ENCODE measurements around the gene CCDC102A. TPM values are rescaled to one million over a fixed set of nuclear protein-coding genes. Genes with fewer than 3 reads are reported as not detected.

CCDC102A gene
- total and polyA plus RNA-seq, 9 of the 15 experiments (the other 6 are each of a cell fraction or from before 2014, with no cell fraction given): 0.03 to 4.9 (median 1.4) TPM

DNA sequence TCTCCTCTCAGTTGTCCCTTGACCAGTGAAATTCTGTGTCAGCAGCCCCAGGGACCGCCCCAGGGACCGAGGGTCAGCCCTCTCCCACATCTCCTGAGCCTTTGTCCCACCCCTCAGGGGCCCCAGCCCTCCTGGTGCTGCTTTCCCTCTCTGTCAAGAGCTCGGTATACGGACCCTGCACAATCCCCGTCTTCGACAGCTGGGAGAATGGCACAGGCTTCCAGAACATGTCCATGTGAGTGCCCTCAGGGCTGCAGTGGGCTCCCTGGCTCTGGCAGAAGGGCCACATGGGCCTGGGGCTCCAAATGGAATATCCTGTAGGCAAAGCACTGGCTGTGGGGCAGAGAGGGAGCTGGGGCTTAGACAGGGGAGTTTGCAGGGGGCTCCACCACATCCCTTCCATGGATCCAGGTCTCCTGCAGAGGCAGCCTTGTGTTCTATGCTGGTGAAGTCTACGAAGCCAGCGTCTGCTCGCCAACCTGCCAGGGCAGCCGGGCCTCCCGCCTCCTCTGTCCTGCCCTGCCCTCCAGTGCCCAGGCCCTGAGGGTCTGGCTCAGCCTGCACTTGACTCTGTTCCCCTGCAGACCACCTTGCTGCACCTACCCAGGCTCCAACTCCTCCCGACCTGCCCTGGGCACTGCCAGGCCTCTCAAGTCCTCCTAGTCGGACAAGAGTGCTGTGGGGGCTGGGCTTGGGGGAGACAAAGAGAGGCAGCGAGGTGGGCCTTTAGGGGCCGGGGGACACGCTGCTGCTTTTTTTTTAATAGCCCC, 34.1 kb upstream of the CCDC102A start (continued):
- TF ChIP-seq, protein P1, sequence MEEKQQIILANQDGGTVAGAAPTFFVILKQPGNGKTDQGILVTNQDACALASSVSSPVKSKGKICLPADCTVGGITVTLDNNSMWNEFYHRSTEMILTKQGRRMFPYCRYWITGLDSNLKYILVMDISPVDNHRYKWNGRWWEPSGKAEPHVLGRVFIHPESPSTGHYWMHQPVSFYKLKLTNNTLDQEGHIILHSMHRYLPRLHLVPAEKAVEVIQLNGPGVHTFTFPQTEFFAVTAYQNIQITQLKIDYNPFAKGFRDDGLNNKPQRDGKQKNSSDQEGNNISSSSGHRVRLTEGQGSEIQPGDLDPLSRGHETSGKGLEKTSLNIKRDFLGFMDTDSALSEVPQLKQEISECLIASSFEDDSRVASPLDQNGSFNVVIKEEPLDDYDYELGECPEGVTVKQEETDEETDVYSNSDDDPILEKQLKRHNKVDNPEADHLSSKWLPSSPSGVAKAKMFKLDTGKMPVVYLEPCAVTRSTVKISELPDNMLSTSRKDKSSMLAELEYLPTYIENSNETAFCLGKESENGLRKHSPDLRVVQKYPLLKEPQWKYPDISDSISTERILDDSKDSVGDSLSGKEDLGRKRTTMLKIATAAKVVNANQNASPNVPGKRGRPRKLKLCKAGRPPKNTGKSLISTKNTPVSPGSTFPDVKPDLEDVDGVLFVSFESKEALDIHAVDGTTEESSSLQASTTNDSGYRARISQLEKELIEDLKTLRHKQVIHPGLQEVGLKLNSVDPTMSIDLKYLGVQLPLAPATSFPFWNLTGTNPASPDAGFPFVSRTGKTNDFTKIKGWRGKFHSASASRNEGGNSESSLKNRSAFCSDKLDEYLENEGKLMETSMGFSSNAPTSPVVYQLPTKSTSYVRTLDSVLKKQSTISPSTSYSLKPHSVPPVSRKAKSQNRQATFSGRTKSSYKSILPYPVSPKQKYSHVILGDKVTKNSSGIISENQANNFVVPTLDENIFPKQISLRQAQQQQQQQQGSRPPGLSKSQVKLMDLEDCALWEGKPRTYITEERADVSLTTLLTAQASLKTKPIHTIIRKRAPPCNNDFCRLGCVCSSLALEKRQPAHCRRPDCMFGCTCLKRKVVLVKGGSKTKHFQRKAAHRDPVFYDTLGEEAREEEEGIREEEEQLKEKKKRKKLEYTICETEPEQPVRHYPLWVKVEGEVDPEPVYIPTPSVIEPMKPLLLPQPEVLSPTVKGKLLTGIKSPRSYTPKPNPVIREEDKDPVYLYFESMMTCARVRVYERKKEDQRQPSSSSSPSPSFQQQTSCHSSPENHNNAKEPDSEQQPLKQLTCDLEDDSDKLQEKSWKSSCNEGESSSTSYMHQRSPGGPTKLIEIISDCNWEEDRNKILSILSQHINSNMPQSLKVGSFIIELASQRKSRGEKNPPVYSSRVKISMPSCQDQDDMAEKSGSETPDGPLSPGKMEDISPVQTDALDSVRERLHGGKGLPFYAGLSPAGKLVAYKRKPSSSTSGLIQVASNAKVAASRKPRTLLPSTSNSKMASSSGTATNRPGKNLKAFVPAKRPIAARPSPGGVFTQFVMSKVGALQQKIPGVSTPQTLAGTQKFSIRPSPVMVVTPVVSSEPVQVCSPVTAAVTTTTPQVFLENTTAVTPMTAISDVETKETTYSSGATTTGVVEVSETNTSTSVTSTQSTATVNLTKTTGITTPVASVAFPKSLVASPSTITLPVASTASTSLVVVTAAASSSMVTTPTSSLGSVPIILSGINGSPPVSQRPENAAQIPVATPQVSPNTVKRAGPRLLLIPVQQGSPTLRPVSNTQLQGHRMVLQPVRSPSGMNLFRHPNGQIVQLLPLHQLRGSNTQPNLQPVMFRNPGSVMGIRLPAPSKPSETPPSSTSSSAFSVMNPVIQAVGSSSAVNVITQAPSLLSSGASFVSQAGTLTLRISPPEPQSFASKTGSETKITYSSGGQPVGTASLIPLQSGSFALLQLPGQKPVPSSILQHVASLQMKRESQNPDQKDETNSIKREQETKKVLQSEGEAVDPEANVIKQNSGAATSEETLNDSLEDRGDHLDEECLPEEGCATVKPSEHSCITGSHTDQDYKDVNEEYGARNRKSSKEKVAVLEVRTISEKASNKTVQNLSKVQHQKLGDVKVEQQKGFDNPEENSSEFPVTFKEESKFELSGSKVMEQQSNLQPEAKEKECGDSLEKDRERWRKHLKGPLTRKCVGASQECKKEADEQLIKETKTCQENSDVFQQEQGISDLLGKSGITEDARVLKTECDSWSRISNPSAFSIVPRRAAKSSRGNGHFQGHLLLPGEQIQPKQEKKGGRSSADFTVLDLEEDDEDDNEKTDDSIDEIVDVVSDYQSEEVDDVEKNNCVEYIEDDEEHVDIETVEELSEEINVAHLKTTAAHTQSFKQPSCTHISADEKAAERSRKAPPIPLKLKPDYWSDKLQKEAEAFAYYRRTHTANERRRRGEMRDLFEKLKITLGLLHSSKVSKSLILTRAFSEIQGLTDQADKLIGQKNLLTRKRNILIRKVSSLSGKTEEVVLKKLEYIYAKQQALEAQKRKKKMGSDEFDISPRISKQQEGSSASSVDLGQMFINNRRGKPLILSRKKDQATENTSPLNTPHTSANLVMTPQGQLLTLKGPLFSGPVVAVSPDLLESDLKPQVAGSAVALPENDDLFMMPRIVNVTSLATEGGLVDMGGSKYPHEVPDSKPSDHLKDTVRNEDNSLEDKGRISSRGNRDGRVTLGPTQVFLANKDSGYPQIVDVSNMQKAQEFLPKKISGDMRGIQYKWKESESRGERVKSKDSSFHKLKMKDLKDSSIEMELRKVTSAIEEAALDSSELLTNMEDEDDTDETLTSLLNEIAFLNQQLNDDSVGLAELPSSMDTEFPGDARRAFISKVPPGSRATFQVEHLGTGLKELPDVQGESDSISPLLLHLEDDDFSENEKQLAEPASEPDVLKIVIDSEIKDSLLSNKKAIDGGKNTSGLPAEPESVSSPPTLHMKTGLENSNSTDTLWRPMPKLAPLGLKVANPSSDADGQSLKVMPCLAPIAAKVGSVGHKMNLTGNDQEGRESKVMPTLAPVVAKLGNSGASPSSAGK (IDR thresholded peaks at IDR 0.05): no peak
- TF ChIP-seq CAMTA2 (CRISPR knock-in tag; conservative IDR thresholded peaks at IDR 0.05) (no peak), FOXA3 (CRISPR knock-in tag; conservative IDR thresholded peaks at IDR 0.05 in 1 of 2, IDR thresholded peaks at IDR 0.05 in 1 of 2) (no peak), TEAD1 (CRISPR knock-in tag; IDR thresholded peaks at IDR 0.05) (no peak), CBFA2T2 (conservative IDR thresholded peaks at IDR 0.05) (no peak), CBX1 (IDR thresholded peaks at IDR 0.05; ENCODE audit: low read depth) (no peak), TCF7 (IDR thresholded peaks at IDR 0.05; ENCODE audit: borderline replicate concordance) (no peak), SLC30A9 (CRISPR knock-in tag; IDR thresholded peaks at IDR 0.05) (no peak)
- TF ChIP-seq, protein P2, sequence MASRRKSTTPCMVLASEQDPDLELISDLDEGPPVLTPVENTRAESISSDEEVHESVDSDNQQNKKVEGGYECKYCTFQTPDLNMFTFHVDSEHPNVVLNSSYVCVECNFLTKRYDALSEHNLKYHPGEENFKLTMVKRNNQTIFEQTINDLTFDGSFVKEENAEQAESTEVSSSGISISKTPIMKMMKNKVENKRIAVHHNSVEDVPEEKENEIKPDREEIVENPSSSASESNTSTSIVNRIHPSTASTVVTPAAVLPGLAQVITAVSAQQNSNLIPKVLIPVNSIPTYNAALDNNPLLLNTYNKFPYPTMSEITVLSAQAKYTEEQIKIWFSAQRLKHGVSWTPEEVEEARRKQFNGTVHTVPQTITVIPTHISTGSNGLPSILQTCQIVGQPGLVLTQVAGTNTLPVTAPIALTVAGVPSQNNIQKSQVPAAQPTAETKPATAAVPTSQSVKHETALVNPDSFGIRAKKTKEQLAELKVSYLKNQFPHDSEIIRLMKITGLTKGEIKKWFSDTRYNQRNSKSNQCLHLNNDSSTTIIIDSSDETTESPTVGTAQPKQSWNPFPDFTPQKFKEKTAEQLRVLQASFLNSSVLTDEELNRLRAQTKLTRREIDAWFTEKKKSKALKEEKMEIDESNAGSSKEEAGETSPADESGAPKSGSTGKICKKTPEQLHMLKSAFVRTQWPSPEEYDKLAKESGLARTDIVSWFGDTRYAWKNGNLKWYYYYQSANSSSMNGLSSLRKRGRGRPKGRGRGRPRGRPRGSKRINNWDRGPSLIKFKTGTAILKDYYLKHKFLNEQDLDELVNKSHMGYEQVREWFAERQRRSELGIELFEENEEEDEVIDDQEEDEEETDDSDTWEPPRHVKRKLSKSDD (conservative IDR thresholded peaks at IDR 0.05; ENCODE audit: low read length): no peak
- TF ChIP-seq, protein P3, sequence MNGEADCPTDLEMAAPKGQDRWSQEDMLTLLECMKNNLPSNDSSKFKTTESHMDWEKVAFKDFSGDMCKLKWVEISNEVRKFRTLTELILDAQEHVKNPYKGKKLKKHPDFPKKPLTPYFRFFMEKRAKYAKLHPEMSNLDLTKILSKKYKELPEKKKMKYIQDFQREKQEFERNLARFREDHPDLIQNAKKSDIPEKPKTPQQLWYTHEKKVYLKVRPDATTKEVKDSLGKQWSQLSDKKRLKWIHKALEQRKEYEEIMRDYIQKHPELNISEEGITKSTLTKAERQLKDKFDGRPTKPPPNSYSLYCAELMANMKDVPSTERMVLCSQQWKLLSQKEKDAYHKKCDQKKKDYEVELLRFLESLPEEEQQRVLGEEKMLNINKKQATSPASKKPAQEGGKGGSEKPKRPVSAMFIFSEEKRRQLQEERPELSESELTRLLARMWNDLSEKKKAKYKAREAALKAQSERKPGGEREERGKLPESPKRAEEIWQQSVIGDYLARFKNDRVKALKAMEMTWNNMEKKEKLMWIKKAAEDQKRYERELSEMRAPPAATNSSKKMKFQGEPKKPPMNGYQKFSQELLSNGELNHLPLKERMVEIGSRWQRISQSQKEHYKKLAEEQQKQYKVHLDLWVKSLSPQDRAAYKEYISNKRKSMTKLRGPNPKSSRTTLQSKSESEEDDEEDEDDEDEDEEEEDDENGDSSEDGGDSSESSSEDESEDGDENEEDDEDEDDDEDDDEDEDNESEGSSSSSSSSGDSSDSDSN (IDR thresholded peaks at IDR 0.05; ENCODE audit: borderline replicate concordance in 1 of 2, low read depth in 2 of 2, low read length in 2 of 2): no peak

All from K562 (cell line).